Right lobe of liver (tissue), 4 donors: Measurements from ENCODE around the gene ADTRP.

Source experiments
- CTCF ChIP-seq, 4 donors: fragments of 200-600 bp in 3 of 4; fragments of 450-650 bp in 1 of 4; IDR thresholded peaks; one replicate each; pipeline versions ENCODE4 v1.5.1 to v1.8.0; 2016 to 2022; ENCODE audit warnings: antibody characterized with exemption in 4 of 4, mild to moderate bottlenecking in 2 of 4
- POLR2A ChIP-seq: fragments of 450-650 bp; IDR thresholded peaks from one replicate; pipeline ENCODE4 v1.6.1; 2017; ENCODE audit warnings: antibody characterized with exemption, mild to moderate bottlenecking
- donor health status: DM: no; HTN: no; CAD: no.
- donor health status: DM: no; HTN: no; CAD: no.
- donor health status: DM: no; HTN: yes; CAD: no.

GRCh38 chr6:11773581-11773980 is 5.0 kb downstream of the ADTRP start:
- TF ChIP-seq CTCF (IDR thresholded peaks at IDR 0.05) (no peak), POLR2A (no peak)
